Stimulated activated naive B cell treated with anti-CD40 and anti-IgM and Interleukin-4, amounts not matched to agents 10 μg/mL and 1 μg/mL and 100 μg/mL, for 72 hours (primary cell): ENCODE measurements around the gene PDZD7.
"Not testable (repeated sequence)": the region's sequence is repeated elsewhere in the genome, so short reads cannot be mapped to it uniquely, and the experiment has no call there.

ENCODE experiments used
- ATAC-seq, 2 donors: fragments of 150-1000 bp; cut with Tn5 transposase; replicated peaks; 2 replicates each; pipeline ENCODE4 v1.10.0; 2021; ENCODE audit warnings: moderate library complexity in 1 of 2
- DNase-seq: peaks from one replicate; pipeline ENCODE4 v3.0.0; 2021
- H3K27ac Mint-ChIP-seq: one replicate; pipeline ENCODE4 v1.8.0; 2022; ENCODE audit warnings: mild to moderate bottlenecking, mixed read lengths
- H3K27me3 Mint-ChIP-seq, 2 donors: one replicate each; pipeline ENCODE4 v1.8.0; 2022; ENCODE audit warnings: mixed read lengths in 2 of 2
- H3K36me3 Mint-ChIP-seq, 2 donors: one replicate each; pipeline ENCODE4 v1.8.0; 2022; ENCODE audit warnings: mixed read lengths in 2 of 2, mild to moderate bottlenecking in 1 of 2
- H3K4me1 Mint-ChIP-seq, 2 donors: one replicate each; pipeline ENCODE4 v1.8.0; 2022; ENCODE audit warnings: mixed read lengths in 2 of 2, mild to moderate bottlenecking in 1 of 2
- H3K4me3 Mint-ChIP-seq, 2 donors: one replicate each; pipeline ENCODE4 v1.8.0; 2022; ENCODE audit warnings: mild to moderate bottlenecking in 2 of 2, mixed read lengths in 2 of 2, moderate library complexity in 1 of 2
- H3K9me3 Mint-ChIP-seq, 2 donors: one replicate each; pipeline ENCODE4 v1.8.0; 2022; ENCODE audit warnings: mixed read lengths in 2 of 2, mild to moderate bottlenecking in 1 of 2

The PDZD7 gene

GRCh38 chr10:101040061-101040460, 9.1 kb upstream of the PDZD7 start:
- H3K4me3 Mint-ChIP-seq, result no peak overlapping the region
- peaks cover 3 to 17% of the 10 kb centered on the region in 2 donors for H3K36me3 Mint-ChIP-seq
- ATAC-seq (no peak), DNase-seq (no peak)
- H3K9me3 Mint-ChIP-seq, result no peaks in the 10 kb centered on the region
- H3K27ac Mint-ChIP-seq, result no peak overlapping the region
- peaks cover 14 to 26% of the 10 kb centered on the region in 2 donors for H3K4me1 Mint-ChIP-seq
- no peaks in the 10 kb centered on the region for H3K27me3 Mint-ChIP-seq

- H3K27ac Mint-ChIP-seq, result no peak overlapping the region
- no peak overlapping the region for H3K4me3 Mint-ChIP-seq
- ATAC-seq (no peak), DNase-seq (no peak)
- H3K36me3 Mint-ChIP-seq, result peaks cover 3 to 17% of the 10 kb centered on the region in 2 donors
- no peaks in the 10 kb centered on the region for H3K27me3 Mint-ChIP-seq
- H3K9me3 Mint-ChIP-seq, result no peaks in the 10 kb centered on the region
- H3K4me1 Mint-ChIP-seq, result peaks cover 11 to 25% of the 10 kb centered on the region in 2 donors
Measured at GRCh38 chr10:101038484-101038883, 7.6 kb upstream of the PDZD7 start.

- DNase-seq (no peak), ATAC-seq (no peak)
- H3K4me1 Mint-ChIP-seq, result peaks cover 12 to 22% of the 10 kb centered on the region in 2 donors
- no peaks in the 10 kb centered on the region for H3K9me3 Mint-ChIP-seq
- H3K27ac Mint-ChIP-seq, result no peak overlapping the region
- H3K36me3 Mint-ChIP-seq, result peaks cover 3 to 17% of the 10 kb centered on the region in 2 donors
- H3K27me3 Mint-ChIP-seq, result no peaks in the 10 kb centered on the region
- no peak overlapping the region for H3K4me3 Mint-ChIP-seq
Measured at GRCh38 chr10:101036726-101037125, 5.8 kb upstream of the PDZD7 start.

GRCh38 chr10:101035916-101036702, 5.2 kb upstream of the PDZD7 start:
- Mint-ChIP-seq H3K36me3 (peaks cover 3 to 17% of the 10 kb centered on the region in 2 donors), H3K4me3 (no peak overlapping the region), H3K27ac (no peak overlapping the region), H3K9me3 (no peaks in the 10 kb centered on the region), H3K4me1 (peaks cover 17 to 22% of the 10 kb centered on the region in 2 donors), H3K27me3 (no peaks in the 10 kb centered on the region)
- no peak for ATAC-seq
- DNase-seq, result no peak

GRCh38 chr10:101035314-101035713, 4.4 kb upstream of the PDZD7 start:
- no peak overlapping the region for H3K4me3 Mint-ChIP-seq
- peaks cover 19 to 27% of the 10 kb centered on the region in 2 donors for H3K4me1 Mint-ChIP-seq
- ATAC-seq, result no peak
- H3K27me3 Mint-ChIP-seq, result no peaks in the 10 kb centered on the region
- H3K9me3 Mint-ChIP-seq, result no peaks in the 10 kb centered on the region
- peaks cover 3 to 17% of the 10 kb centered on the region in 2 donors for H3K36me3 Mint-ChIP-seq
- no peak for DNase-seq
- H3K27ac Mint-ChIP-seq, result no peak overlapping the region

- not testable (repeated sequence) for DNase-seq, H3K27ac Mint-ChIP-seq, ATAC-seq, H3K27me3 Mint-ChIP-seq, H3K9me3 Mint-ChIP-seq, H3K4me3 Mint-ChIP-seq
- H3K36me3 Mint-ChIP-seq, result peaks cover 3 to 17% of the 10 kb centered on the region in 2 donors
- H3K4me1 Mint-ChIP-seq, result peaks cover 21 to 30% of the 10 kb centered on the region in 2 donors
Measured at GRCh38 chr10:101034404-101034803, 3.5 kb upstream of the PDZD7 start.

- H3K36me3 Mint-ChIP-seq, result peaks cover 3 to 17% of the 10 kb centered on the region in 2 donors
- peaks cover 27 to 30% of the 10 kb centered on the region in 2 donors for H3K4me1 Mint-ChIP-seq
- H3K9me3 Mint-ChIP-seq, result no peaks in the 10 kb centered on the region
- H3K4me3 Mint-ChIP-seq, result no peak overlapping the region
- no peak overlapping the region for H3K27ac Mint-ChIP-seq
- no peak for DNase-seq
- no peak for ATAC-seq
- peaks cover 15% of the 10 kb centered on the region in 2 donors for H3K27me3 Mint-ChIP-seq
Measured at GRCh38 chr10:101033276-101033675, 2.3 kb upstream of the PDZD7 start.

- Mint-ChIP-seq H3K4me1 (peaks cover 27 to 30% of the 10 kb centered on the region in 2 donors), H3K36me3 (peaks cover 3 to 11% of the 10 kb centered on the region in 2 donors), H3K4me3 (peak overlapping the region; percentile 76 to 90), H3K9me3 (no peaks in the 10 kb centered on the region), H3K27me3 (peaks cover 19 to 20% of the 10 kb centered on the region in 2 donors), H3K27ac (peak overlapping the region; percentile 80)
- ATAC-seq (peak; percentile 48 to 54), DNase-seq (no peak)
Measured at GRCh38 chr10:101032637-101033224, 1.8 kb upstream of the PDZD7 start.

GRCh38 chr10:101031796-101032636, 1.1 kb upstream of the PDZD7 start:
- Mint-ChIP-seq H3K9me3 (no peaks in the 10 kb centered on the region), H3K36me3 (peaks cover 0 to 7% of the 10 kb centered on the region in 2 donors), H3K27ac (peak overlapping the region; percentile 90), H3K27me3 (peaks cover 26 to 27% of the 10 kb centered on the region in 2 donors), H3K4me1 (peaks cover 27 to 30% of the 10 kb centered on the region in 2 donors), H3K4me3 (peak overlapping the region; percentile 76 to 90)
- peak; percentile 53 to 55 for ATAC-seq
- peak; percentile 27 for DNase-seq

GRCh38 chr10:101030496-101031127, 317 bp downstream of the PDZD7 start:
- H3K4me3 Mint-ChIP-seq, result peak overlapping the region; percentile 76 to 90
- H3K27me3 Mint-ChIP-seq, result peaks cover 29% of the 10 kb centered on the region in 2 donors
- no peaks in the 10 kb centered on the region for H3K36me3 Mint-ChIP-seq
- H3K9me3 Mint-ChIP-seq, result no peaks in the 10 kb centered on the region
- DNase-seq (no peak), ATAC-seq (no peak)
- H3K4me1 Mint-ChIP-seq, result peaks cover 27 to 30% of the 10 kb centered on the region in 2 donors
- H3K27ac Mint-ChIP-seq, result peak overlapping the region; percentile 90

GRCh38 chr10:101029520-101030295, 1.2 kb downstream of the PDZD7 start:
- peaks cover 29% of the 10 kb centered on the region in 2 donors for H3K27me3 Mint-ChIP-seq
- ATAC-seq (no peak), DNase-seq (no peak)
- H3K9me3 Mint-ChIP-seq, result no peaks in the 10 kb centered on the region
- no peak overlapping the region for H3K4me3 Mint-ChIP-seq
- peaks cover 27 to 30% of the 10 kb centered on the region in 2 donors for H3K4me1 Mint-ChIP-seq
- H3K36me3 Mint-ChIP-seq, result no peaks in the 10 kb centered on the region
- H3K27ac Mint-ChIP-seq, result no peak overlapping the region

GRCh38 chr10:101028446-101029337, 2.2 kb downstream of the PDZD7 start:
- peaks cover 27 to 30% of the 10 kb centered on the region in 2 donors for H3K4me1 Mint-ChIP-seq
- DNase-seq (no peak), ATAC-seq (no peak)
- H3K27ac Mint-ChIP-seq, result no peak overlapping the region
- peaks cover 29% of the 10 kb centered on the region in 2 donors for H3K27me3 Mint-ChIP-seq
- no peak overlapping the region for H3K4me3 Mint-ChIP-seq
- no peaks in the 10 kb centered on the region for H3K36me3 Mint-ChIP-seq
- no peaks in the 10 kb centered on the region for H3K9me3 Mint-ChIP-seq
